GM12891 (cell line): ENCODE results near the gene CORO2B.

Experiments used
- POLR2A ChIP-seq: IDR thresholded peaks from 2 replicates; pipeline ENCODE4 v1.6.1; 2011; ENCODE audit warnings: low read depth, low read length, control low read depth
- POLR2AphosphoS5 ChIP-seq: IDR thresholded peaks from 2 replicates; pipeline ENCODE4 v1.6.1; 2011; ENCODE audit warnings: low read depth, low read length, control low read depth
- TAF1 ChIP-seq: IDR thresholded peaks from 2 replicates; pipeline ENCODE4 v1.6.1; 2011; ENCODE audit warnings: low read depth, low read length, control low read depth

GRCh38 chr15:68581725-68582124 is 2.9 kb downstream of the CORO2B start:
- TF ChIP-seq POLR2AphosphoS5 (no peak), TAF1 (no peak), POLR2A (no peak)
